ENCODE data around the gene CST7.

- TF ChIP-seq POLR2A (IDR thresholded peaks at IDR 0.05; ENCODE audit: extremely low read depth, insufficient read length) (no peak), CTCF (IDR thresholded peaks at IDR 0.05; ENCODE audit: low read depth, low read length) (no peak)
Measured at GRCh38 chr20:24980291-24981053, 31.4 kb downstream of the CST7 start.

All from NB4 (cell line).